Stimulated activated CD8-positive, alpha-beta memory T cell treated with anti-CD3 and anti-CD28 coated beads, Interleukin-4, amount 100 ng/mL, for 24 hours (primary cell): ENCODE results near the gene ZNF688.
"Not testable (repeated sequence)": the region's sequence is repeated elsewhere in the genome, so short reads cannot be mapped to it uniquely, and the experiment has no call there.

Experiments used
- DNase-seq: peaks from one replicate; pipeline ENCODE4 v3.0.0-alpha.2; 2020; ENCODE audit warnings: low read depth

The ZNF688 gene

GRCh38 chr16:30557707-30557956 lies 13.9 kb downstream of the ZNF688 start:
- no peak for DNase-seq

- DNase-seq: no peak
These were observed 15.4 kb downstream of the ZNF688 start for GRCh38 chr16:30556125-30556473.

GRCh38 chr16:30555315-30556124 lies 16.0 kb downstream of the ZNF688 start:
- DNase-seq: no peak

GRCh38 chr16:30554557-30555314 lies 16.8 kb downstream of the ZNF688 start:
- DNase-seq: no peak

GRCh38 chr16:30553393-30553899 lies 18.1 kb downstream of the ZNF688 start:
- DNase-seq: no peak

GRCh38 chr16:30552956-30553355 lies 18.6 kb downstream of the ZNF688 start:
- DNase-seq: no peak

- DNase-seq: peak; percentile 41
These were observed 19.7 kb downstream of the ZNF688 start for GRCh38 chr16:30551781-30552180.

GRCh38 chr16:30548416-30549253 lies 22.9 kb downstream of the ZNF688 start:
- DNase-seq: no peak

GRCh38 chr16:30546115-30546514 lies 25.4 kb downstream of the ZNF688 start:
- no peak for DNase-seq

GRCh38 chr16:30543067-30543466 lies 28.4 kb downstream of the ZNF688 start:
- DNase-seq: no peak

GRCh38 chr16:30541502-30542329 lies 29.8 kb downstream of the ZNF688 start:
- DNase-seq: no peak

- DNase-seq: not testable (repeated sequence)
These were observed 30.5 kb downstream of the ZNF688 start for GRCh38 chr16:30540916-30541464.

GRCh38 chr16:30539986-30540526 lies 31.5 kb downstream of the ZNF688 start:
- not testable (repeated sequence) for DNase-seq

- DNase-seq: no peak
These were observed 32.2 kb downstream of the ZNF688 start for GRCh38 chr16:30539000-30539964.

- DNase-seq: not testable (repeated sequence)
These were observed 35.0 kb downstream of the ZNF688 start for GRCh38 chr16:30536391-30537024.

- DNase-seq: no peak
These were observed 35.7 kb downstream of the ZNF688 start for GRCh38 chr16:30535777-30536190.

- no peak for DNase-seq
These were observed 36.3 kb downstream of the ZNF688 start for GRCh38 chr16:30535106-30535776.

- peak; percentile 87 for DNase-seq
These were observed 37.0 kb downstream of the ZNF688 start, which contains the start of gene ZNF747 for GRCh38 chr16:30534368-30535105. Gene ZNF747 (minus strand): TSS chr16:30534858. CDS start chr16:30534679, 179 bp downstream.
